ENCODE data around the gene RBM15B.
"Not testable (repeated sequence)": the region's sequence is repeated elsewhere in the genome, so short reads cannot be mapped to it uniquely, and the experiment has no call there.

RBM15B gene

DNA sequence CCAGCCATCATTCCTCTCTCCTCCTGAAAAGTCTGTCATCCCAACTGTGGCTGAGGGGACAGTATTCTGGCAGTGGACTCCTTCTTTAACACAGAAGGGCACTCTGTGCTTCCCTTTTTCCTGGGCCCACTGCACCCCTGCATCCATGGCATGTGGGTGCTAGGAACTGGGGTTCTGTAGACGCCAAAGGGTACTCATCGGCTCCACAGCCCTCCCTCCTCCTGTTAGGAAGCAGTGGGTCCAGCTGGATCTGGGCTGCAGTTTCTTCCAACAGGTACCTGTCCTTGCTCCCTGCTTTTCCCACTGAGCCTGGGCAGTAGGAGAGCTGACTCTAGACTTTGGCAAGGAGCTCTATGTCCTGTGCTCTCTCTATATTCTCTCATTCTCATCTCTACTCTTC, 12.4 kb upstream of the RBM15B start:
- no peak for DNase-seq

DNA sequence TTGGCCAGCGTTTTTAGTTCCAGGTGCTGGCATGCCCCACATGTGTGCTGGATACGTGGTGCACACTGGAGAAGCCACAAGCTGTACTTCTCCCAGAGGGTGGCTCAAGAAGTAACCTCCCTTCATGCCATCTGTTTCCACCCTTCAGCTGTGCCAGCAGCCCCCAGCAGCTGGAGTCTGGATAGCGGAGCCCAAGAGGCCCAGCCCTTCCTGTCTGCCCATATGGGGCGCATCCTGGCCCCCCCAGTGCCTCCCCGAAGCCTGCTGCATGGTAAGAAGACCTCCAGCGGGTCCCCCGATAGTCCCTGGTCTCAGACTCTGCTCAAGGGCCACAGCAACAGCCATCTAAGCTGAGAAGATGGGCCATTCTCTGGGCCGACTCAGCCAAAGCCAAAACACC, 11.8 kb upstream of the RBM15B start:
- DNase-seq = no peak

DNA sequence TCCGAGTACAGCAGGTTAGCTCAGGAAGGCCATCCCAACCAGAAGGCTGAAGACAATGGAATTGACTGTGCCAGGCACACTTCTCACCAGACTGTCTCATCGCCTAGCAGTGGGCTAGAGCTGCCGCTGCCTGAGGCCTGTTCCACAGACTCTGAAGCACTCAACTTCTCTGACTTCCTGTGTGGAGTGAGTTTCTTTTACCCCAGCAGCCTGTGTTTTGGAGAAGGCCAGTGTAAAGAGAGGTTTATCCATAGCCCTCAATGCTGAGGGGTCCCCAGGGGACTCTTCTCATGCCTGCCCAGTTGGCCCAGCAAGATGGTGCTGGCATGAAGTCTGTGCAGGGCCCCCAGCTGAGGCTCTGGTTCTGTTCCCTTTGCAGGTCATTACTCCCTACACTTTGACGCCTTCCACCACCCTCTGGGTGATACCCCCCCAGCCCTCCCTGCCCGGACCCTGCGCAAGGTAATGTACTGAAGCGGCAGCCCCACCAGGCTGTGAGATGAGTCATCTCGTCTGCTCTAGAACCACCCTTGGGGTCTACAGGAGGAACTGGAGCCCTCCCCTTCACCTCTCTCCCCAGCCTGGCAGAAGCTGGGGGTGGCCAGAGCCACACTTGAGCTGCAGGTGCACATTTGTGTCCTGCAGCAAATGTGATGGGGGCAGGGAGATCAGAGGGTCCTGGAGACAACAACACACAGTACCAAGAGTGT, 11.2 kb upstream of the RBM15B start:
- no peak for DNase-seq

DNA sequence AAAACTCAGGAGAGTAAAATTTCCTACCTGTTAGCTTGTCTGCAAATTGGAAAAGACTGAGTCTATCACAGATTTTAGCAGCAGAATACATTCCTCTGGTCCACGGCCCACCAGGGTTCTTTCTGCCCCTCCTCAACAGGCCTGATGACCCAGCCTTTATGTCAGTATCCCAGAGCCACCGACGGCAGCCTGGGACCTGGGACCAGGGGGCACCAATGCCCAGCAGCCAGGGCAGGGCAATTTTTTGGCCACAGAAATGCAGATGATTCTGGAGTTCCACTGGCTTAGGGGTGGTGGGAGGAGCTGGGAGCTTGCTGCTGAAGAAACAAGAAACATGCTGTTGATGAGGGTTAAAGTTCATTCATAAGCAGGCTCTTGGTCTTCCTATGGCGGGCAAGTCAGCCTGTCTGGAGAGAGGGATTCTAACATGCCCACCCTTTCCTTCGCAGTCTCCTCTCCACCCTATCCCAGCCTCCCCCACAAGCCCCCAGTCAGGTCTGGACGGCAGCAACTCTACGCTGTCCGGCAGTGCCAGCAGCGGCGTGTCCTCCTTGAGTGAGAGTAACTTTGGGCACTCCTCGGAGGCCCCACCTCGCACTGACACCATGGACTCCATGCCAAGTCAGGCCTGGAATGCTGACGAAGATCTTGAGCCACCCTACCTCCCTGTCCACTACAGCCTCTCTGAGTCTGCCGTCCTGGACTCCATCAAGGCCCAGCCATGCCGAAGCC, 10.3 kb upstream of the RBM15B start:
- no peak for DNase-seq

DNA sequence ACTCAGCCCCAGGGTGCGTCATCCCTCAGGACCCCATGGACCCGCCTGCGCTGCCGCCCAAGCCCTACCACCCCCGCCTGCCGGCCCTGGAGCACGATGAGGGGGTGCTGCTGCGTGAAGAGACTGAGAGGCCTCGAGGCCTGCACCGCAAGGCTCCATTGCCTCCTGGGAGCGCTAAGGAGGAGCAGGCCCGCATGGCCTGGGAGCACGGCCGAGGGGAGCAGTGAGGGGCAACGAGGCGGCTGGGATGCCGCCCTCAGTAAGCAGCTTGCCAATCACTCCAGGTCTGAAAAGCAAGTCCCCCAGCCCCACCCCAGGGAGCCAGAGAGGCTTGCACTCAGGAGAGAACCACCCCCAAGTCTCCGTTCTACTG, 9.8 kb upstream of the RBM15B start:
- no peak for DNase-seq

DNA sequence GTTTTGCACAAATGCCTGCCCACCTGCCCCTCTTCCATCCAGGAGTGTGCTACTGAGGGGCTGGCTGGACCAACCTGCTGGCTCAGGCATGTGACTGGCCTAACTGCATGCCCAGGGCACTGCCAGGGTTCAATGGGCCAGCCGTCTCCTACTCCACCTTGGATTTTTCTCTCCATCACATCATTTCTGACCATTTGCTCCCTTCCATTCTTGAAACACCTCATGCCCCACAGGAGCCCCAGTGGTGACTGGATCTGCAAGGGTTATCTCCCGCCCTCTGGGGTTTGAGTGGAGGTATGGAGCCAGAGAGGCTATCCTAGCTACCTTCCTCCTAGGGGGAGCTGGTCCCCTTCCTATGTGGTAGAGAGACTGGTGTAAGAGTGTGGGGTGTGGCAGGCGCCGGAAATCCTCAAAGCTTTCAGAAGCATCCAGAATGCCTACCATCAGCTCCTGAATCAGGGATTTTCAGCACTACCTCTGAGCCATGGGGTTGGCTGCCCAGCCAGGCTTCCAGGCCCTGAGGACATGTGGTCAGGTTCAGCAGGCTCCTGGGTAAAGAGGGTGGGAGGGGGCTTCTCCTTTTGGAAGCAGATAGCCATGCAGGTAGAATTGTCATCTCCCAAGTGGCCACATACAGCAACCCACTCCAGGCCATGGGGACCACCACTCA, 8.9 kb upstream of the RBM15B start:
- DNase-seq = no peak

DNA sequence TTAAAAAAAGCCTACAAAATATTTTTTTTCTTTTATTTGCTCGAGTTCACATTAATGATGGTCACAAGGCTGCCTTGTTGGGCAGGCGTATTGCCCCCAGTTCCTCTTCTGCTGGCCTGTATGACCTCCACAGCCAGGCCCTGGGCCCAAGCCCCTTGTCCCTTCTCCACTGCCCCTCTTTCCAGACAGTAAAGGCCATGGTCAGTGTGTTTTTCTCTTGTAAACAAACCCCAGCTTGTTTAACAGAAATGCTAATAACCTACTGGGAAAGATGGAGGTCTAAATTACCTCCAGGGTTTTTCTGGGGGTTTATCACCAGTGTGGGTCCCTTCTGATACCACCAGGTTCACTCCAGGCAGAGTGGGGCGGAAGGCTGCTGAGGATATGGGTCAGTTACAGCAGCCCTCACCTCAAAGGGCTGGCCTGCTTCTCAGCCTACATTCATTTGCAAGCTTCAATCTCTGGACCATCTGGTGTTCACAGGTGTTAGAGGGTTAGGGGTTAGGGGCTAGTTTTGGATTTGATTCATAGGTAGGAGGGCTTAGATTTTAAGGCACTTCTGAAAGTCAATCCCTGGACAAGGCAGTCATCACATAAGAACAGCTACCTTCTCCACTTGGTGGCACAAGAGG, 8.0 kb upstream of the RBM15B start:
- DNase-seq = no peak

DNA sequence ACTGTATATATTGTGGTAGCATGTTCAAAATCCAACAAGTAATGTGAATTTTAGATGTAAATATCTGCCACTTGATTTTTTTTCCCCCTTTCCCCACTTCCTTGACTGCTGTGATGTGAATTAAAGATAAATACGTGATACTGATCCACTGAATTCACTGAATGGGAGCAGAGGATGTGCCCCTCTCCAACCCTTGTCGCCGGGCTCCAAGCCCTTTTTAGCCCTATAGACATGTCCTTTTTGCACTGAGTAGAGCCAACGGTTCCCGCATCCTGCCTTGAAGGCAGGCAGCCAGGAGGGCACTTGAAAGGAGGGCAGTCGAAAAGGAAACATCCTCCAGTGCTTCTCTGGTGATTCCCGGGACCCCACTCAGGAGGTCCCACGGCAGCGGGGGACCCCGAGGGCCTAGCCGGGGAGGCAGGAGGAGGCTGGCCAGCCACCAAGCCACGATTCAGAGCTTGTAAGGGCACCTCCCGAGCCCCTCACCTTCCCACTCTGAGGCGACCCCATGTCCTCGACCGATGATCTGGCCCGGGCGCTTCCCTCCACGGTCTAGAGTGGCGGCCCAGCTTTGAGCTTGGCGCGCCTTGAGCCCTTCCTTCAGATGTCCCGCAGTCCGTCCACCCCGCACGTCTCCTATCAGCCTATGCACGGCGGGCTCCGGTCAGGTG, 6.9 kb upstream of the RBM15B start:
- no peak for DNase-seq

- peak; percentile 48 for DNase-seq
These were observed 6.2 kb upstream of the RBM15B start, which contains the start of gene MANF for GRCh38 chr3:51384726-51385473. Gene MANF (plus strand): TSS chr3:51385291. CDS start chr3:51385343, 52 bp downstream.

GRCh38 chr3:51385621-51386091, 5.4 kb upstream of the RBM15B start:
- DNase-seq = no peak

DNA sequence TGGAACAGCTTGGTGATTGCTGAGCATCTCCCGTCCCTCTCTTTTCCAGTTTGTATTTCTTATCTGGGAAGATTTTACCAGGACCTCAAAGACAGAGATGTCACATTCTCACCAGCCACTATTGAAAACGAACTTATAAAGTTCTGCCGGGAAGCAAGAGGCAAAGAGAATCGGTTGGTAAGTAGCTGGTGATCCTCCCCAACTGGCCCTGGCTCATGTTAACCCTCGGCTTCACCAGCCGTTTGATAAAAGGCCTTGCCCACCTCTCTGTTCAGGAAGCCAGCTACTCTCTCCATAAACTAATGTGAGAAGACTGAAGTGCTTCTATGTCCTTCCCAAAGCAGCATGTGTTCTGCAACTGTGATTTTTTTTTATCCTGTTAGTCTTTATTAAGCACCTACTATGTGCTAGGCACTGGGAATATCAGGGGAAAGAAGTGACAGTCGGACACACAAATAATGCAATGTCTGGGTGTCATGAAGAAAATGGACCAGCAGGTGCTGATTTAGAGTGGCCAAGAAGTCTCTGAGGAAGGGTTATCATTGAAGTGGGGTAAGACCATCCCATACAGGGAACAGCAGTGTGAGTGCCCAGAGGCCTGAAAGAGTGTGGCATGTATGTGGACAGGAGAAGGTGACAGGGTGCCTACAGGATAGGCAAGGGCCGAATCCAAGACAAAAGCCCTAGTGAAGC, 4.8 kb upstream of the RBM15B start:
- no peak for DNase-seq

DNA sequence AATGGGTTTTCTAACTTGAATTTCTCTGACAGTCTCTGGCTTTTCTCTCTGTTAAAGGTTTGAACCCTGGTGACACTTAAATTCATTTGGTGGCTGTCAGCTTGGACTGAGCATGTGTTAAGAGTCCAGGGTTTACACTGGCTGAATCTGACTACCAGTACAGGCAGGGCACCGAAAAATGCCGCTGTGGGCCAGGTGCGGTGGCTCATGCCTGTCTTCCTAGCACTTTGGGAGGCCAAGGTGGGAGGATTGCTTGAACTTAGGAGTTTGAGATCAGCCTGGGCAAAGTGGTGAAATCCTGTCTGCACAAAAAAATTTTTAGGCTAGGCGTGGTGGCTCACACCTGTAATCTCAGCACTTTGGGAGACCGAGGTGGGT, 4.2 kb upstream of the RBM15B start:
- no peak for DNase-seq

DNA sequence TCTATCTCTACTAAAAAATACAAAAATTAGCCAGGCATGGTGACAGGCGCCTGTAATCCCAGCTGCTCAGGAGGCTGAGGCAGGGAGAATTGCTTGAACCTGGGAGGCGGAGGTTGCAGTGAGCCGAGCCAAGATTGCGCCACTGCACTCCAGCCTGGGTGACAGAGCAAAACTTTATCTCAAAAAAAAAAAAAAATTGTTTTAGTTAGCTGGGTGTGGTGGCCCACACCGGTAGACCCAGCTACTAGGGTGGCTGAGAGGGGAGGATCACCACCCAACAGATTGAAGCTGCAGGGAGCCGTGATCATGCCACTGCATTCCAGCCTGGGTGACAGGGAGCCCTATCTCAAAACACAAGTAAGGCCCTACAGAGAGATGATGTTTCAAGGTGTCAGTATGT, 3.8 kb upstream of the RBM15B start:
- not testable (repeated sequence) for DNase-seq

DNA sequence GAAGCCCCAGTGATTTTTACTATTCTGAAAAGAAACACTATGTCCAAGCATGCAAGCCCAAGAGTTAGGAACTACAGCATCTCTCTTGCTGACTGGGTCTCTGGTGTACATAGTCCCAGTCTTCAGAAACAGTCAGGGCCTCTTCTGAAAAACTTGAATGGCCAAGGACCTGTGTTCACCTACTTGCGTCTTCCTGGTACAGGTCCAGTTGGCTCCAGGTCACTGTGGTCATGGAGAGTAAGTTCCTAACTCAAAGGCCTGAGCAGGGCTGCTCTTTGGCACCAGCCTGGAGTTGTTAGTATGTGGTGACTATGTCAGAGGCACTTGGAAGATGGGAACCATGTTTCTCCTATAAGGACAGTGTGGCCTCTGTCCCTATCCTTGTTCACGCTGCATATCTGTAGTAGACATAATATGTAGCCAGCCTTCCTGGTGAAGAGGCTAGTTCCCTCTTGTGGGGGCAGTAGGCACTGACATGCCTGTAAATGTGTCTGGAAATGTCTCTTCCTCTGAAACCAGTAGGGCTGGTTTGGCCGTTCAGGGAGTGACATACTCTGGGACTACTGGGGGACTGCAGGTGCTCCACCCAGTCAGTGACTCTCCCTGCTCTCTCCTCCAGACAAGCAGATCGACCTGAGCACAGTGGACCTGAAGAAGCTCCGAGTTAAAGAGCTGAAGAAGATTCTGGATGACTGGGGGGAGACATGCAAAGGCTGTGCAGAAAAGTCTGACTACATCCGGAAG, 2.6 kb upstream of the RBM15B start:
- no peak for DNase-seq

- no peak for DNase-seq
These were observed 1.5 kb upstream of the RBM15B start for GRCh38 chr3:51389423-51390183.

DNA sequence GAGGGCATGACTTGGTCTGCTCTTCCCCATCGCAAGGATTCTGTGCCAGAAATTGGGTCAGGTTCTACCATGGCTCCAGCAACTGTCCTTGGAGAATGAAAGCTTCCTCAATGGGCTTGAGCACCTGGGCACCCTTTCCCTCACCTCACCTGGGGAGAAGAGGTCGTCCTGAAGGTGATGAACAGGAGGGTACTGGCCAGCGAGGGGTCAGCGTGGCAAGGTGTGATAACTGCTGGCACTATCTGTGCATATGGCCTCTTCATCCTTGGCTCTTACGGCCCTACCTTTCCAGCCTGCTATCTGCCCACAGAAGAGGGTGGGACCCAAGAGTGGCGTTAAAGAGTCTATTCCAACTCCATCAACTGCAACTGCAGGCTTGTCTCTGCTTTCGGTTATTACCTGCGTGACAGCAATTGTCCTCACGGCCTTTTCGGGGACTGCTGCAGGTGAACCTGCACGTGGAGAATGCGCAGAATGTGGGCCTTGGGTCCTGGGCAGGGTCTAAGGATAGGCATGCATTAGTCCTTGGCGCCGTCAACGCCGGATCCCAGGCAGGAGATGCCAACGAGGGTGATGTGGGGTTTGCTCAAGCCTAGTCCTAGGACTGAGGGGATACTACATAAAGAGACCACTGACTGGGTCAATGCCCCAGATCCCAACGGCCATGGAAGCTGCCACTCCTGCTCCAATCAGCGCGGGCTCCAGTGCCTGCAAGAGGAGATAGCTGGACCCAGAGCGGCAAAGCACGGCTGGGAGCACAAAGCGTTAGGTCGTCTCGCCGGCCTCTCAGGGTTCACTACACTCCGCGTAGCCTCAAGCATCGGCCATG, 625 bp upstream of the RBM15B start:
- DNase-seq = no peak

- no peak for DNase-seq
These were observed 675 bp downstream of the RBM15B start for GRCh38 chr3:51391566-51392354.
